ENCODE results near the gene DHPS.
"Not testable (repeated sequence)": the region's sequence is repeated elsewhere in the genome, so short reads cannot be mapped to it uniquely, and the experiment has no call there.

Gene DHPS

GRCh38 chr19:12720851-12721655 lies 39.4 kb upstream of the DHPS start:
- Histone ChIP-seq H3K27ac (ENCODE audit: low read length) (peak overlapping the region; percentile 55), H3K4me1 (ENCODE audit: insufficient read depth, low read length) (no peaks in the 10 kb centered on the region), H3K9ac (ENCODE audit: low read depth, low read length) (peak overlapping the region; percentile 99), H3K27me3 (ENCODE audit: insufficient read depth, low read length) (no peaks in the 10 kb centered on the region), H3K4me3 (ENCODE audit: low read length) (peak overlapping the region; percentile 97), H3K9me3 (ENCODE audit: insufficient read depth, low read depth, low read length) (no peaks in the 10 kb centered on the region), H3K36me3 (ENCODE audit: insufficient read depth, low read depth, low read length) (peaks cover 43% of the 10 kb centered on the region)

DNA sequence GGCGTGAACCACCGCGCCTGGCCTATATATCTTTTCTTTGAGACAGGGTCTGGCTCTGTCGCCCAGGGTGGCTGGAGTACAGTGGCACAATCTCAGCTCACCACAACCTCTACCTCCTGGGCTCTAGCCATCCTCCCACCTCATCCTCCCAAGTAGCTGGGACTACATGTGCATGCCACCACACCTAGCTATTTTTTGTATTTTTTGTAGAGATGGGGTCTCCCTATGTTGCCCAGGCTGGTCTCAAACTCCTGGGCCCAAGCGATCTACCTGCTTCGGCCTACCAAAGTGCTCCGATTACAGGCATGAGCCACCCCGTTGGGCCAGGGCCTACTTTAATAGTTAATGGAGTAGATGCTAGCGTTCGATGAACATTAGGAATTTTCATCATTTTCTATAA lies 38.6 kb upstream of the DHPS start:
- H3K9ac ChIP-seq (ENCODE audit: low read depth, low read length): peak overlapping the region; percentile 99
- no peak overlapping the region for H3K27ac ChIP-seq (ENCODE audit: low read length)
- peaks cover 50% of the 10 kb centered on the region for H3K36me3 ChIP-seq (ENCODE audit: insufficient read depth, low read depth, low read length)

DNA sequence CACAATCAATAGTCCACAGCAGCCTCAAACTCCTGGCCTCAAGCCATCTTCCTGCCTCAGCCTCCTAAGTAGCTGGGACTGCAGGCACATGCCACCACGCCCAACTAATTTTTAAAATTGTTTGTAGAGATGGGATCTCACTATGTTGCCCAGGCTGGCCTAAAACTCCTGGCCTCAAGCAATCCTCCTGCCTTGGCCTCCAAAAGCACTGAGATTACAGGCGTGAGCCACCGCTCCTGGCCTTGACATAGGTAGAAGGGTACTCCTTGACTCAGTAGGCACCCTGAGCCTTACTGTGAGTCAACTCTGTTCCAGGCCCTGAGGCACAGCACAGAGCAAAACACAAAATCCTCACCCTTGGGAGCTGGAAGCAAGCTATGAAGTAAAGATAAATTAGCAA lies 34.2 kb upstream of the DHPS start:
- H3K27ac ChIP-seq (ENCODE audit: low read length): no peak overlapping the region
- no peak overlapping the region for H3K4me3 ChIP-seq (ENCODE audit: low read length)
- no peaks in the 10 kb centered on the region for H3K4me1 ChIP-seq (ENCODE audit: insufficient read depth, low read length)
- H3K27me3 ChIP-seq (ENCODE audit: insufficient read depth, low read length): no peaks in the 10 kb centered on the region
- H3K9me3 ChIP-seq (ENCODE audit: insufficient read depth, low read depth, low read length): no peaks in the 10 kb centered on the region
- peaks cover 86% of the 10 kb centered on the region for H3K36me3 ChIP-seq (ENCODE audit: insufficient read depth, low read depth, low read length)
- no peak overlapping the region for H3K9ac ChIP-seq (ENCODE audit: low read depth, low read length)

More for the DNA sequence above, 38.6 kb upstream of the DHPS start:
- H3K4me1 ChIP-seq (ENCODE audit: insufficient read depth, low read length): no peaks in the 10 kb centered on the region
- H3K27me3 ChIP-seq (ENCODE audit: insufficient read depth, low read length): no peaks in the 10 kb centered on the region
- peak overlapping the region; percentile 97 for H3K4me3 ChIP-seq (ENCODE audit: low read length)
- H3K9me3 ChIP-seq (ENCODE audit: insufficient read depth, low read depth, low read length): no peaks in the 10 kb centered on the region

- Histone ChIP-seq H3K27me3 (ENCODE audit: insufficient read depth, low read length) (no peaks in the 10 kb centered on the region), H3K36me3 (ENCODE audit: insufficient read depth, low read depth, low read length) (peaks cover 87% of the 10 kb centered on the region)
These were observed 33.4 kb upstream of the DHPS start for GRCh38 chr19:12715102-12715501.

DNA sequence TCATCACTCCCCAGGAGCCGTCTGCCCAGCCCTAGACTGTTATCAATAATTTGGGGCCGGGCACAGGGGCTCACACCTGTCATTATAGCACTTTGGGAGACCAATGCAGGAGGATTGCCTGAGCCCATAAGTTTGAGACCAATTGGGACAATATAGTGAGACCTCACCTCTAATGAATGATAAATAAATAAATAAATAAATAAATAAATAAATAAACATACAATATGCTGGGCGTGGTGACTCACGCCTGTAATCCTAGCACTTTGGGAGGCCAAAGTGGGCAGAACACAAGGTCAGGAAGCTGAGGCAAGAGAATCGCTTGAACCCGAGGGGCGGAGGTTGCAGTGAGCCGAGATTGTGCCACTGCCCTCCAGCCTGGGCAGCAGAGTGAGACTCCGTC lies 31.6 kb upstream of the DHPS start:
- H3K9ac ChIP-seq (ENCODE audit: low read depth, low read length); H3K4me1 ChIP-seq (ENCODE audit: insufficient read depth, low read length); H3K27me3 ChIP-seq (ENCODE audit: insufficient read depth, low read length); H3K27ac ChIP-seq (ENCODE audit: low read length); H3K4me3 ChIP-seq (ENCODE audit: low read length); H3K9me3 ChIP-seq (ENCODE audit: insufficient read depth, low read depth, low read length): not testable (repeated sequence)
- H3K36me3 ChIP-seq (ENCODE audit: insufficient read depth, low read depth, low read length): peaks cover 89% of the 10 kb centered on the region

More at GRCh38 chr19:12715102-12715501, 33.4 kb upstream of the DHPS start:
- H3K27ac ChIP-seq (ENCODE audit: low read length): no peak overlapping the region
- no peak overlapping the region for H3K4me3 ChIP-seq (ENCODE audit: low read length)
- no peaks in the 10 kb centered on the region for H3K4me1 ChIP-seq (ENCODE audit: insufficient read depth, low read length)
- H3K9me3 ChIP-seq (ENCODE audit: insufficient read depth, low read depth, low read length): no peaks in the 10 kb centered on the region
- H3K9ac ChIP-seq (ENCODE audit: low read depth, low read length): no peak overlapping the region

DNA sequence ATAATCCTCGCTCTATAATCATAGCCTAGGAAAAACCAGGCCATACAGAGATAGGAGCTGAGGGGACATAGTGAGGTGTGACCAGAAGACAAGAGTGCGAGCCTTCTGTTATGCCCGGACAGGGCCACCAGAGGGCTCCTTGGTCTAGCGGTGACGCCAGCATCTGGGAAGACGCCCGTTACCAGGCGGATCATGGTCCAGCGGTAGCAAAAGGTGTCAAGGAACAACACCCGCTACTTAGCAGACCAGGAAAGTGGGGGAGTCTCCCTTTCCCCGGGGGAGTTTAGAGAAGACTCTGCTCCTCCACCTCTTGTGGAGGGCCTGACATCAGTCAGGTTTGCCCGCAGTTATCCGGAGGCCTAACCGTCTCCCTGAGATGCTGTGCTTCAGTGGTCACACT lies 30.4 kb upstream of the DHPS start:
- not testable (repeated sequence) for H3K9ac ChIP-seq (ENCODE audit: low read depth, low read length); H3K9me3 ChIP-seq (ENCODE audit: insufficient read depth, low read depth, low read length); H3K27ac ChIP-seq (ENCODE audit: low read length); H3K27me3 ChIP-seq (ENCODE audit: insufficient read depth, low read length); H3K4me1 ChIP-seq (ENCODE audit: insufficient read depth, low read length); H3K4me3 ChIP-seq (ENCODE audit: low read length)
- peaks cover 88% of the 10 kb centered on the region for H3K36me3 ChIP-seq (ENCODE audit: insufficient read depth, low read depth, low read length)

DNA sequence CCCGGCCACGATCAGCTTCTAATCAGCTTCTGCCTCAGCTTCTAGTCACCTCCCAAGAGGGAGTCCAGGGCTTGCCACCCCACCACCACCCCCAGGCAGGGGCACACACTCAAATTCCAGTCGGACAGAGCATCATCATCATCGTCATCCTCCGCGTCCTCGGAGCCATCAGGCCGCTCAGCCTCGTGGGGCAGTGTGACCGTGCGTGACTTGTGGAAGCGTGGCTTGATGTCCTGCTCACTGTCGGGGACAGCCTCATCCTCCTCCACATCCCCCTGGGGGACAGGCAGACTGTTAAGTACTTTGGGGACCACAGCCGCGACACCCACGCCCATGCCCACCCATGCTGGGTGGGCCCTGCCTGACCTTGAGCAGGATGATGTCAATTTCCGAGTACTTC lies 29.5 kb upstream of the DHPS start:
- Histone ChIP-seq H3K36me3 (ENCODE audit: insufficient read depth, low read depth, low read length) (peaks cover 88% of the 10 kb centered on the region), H3K27me3 (ENCODE audit: insufficient read depth, low read length) (no peaks in the 10 kb centered on the region), H3K4me1 (ENCODE audit: insufficient read depth, low read length) (no peaks in the 10 kb centered on the region)

GRCh38 chr19:12708641-12709040 lies 27.0 kb upstream of the DHPS start:
- no peaks in the 10 kb centered on the region for H3K9me3 ChIP-seq (ENCODE audit: insufficient read depth, low read depth, low read length)
- H3K36me3 ChIP-seq (ENCODE audit: insufficient read depth, low read depth, low read length): peaks cover 88% of the 10 kb centered on the region
- H3K27ac ChIP-seq (ENCODE audit: low read length): no peak overlapping the region
- H3K4me1 ChIP-seq (ENCODE audit: insufficient read depth, low read length): no peaks in the 10 kb centered on the region
- no peak overlapping the region for H3K4me3 ChIP-seq (ENCODE audit: low read length)
- H3K27me3 ChIP-seq (ENCODE audit: insufficient read depth, low read length): no peaks in the 10 kb centered on the region
- H3K9ac ChIP-seq (ENCODE audit: low read depth, low read length): no peak overlapping the region

More for the DNA sequence above, 29.5 kb upstream of the DHPS start:
- Histone ChIP-seq H3K27ac (ENCODE audit: low read length) (no peak overlapping the region), H3K4me3 (ENCODE audit: low read length) (no peak overlapping the region), H3K9me3 (ENCODE audit: insufficient read depth, low read depth, low read length) (no peaks in the 10 kb centered on the region), H3K9ac (ENCODE audit: low read depth, low read length) (no peak overlapping the region)

DNA sequence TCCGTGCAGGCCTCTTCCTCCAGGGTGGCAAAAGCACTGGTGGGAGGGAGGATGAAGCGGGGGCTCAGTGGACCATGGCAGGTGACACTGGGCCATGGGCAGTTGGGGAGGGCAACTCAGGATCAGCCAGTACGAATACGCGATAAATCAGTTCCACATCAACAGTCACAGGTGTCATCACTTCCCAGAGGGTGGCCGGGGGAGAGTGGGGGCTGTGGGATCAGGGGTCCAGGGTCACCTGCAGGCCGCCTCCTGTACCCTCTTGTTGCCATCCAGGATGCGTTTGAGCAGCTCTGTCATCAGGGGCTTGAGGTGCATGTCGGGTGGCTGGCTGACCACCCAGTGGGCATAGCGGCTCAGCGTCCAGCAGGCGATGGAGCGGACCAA lies 24.6 kb upstream of the DHPS start:
- no peak overlapping the region for H3K9ac ChIP-seq (ENCODE audit: low read depth, low read length)
- no peaks in the 10 kb centered on the region for H3K27me3 ChIP-seq (ENCODE audit: insufficient read depth, low read length)
- H3K36me3 ChIP-seq (ENCODE audit: insufficient read depth, low read depth, low read length): peaks cover 95% of the 10 kb centered on the region
- no peaks in the 10 kb centered on the region for H3K9me3 ChIP-seq (ENCODE audit: insufficient read depth, low read depth, low read length)
- no peak overlapping the region for H3K4me3 ChIP-seq (ENCODE audit: low read length)
- H3K27ac ChIP-seq (ENCODE audit: low read length): no peak overlapping the region
- no peaks in the 10 kb centered on the region for H3K4me1 ChIP-seq (ENCODE audit: insufficient read depth, low read length)

DNA sequence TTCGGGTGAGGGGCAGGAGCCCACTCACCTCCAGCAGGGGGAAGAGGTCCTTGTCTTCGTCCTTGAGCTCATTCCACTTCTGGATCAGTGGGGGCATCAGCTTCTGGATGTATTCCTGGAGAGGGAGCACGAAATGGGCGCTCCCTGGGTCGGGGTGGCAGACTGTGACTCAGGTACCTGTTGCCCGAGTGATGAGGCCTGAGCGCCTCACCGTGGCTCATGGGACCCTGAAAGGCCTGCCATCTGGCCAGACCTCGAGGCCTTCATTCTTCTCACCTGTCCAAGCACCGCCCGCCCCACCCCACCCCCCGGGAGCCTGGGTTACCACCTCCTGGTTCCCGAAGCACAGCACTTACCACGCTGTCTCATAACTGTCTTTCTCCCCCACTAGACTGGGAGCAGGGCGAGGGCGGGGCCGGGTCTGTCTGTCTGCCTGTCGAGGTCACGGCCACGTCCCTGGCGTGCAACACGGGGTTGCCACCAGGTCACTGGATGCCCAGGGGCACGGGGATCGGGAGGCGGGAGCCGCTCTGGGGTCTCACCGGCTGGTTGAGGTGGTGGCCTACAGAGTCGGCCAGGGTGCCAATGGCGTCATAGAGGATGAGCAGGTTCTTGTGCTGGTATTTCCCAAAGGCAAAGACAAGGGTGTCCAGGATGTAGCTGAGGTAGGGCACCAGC lies 24.1 kb upstream of the DHPS start:
- H3K36me3 ChIP-seq (ENCODE audit: insufficient read depth, low read depth, low read length): peaks cover 95% of the 10 kb centered on the region
- no peaks in the 10 kb centered on the region for H3K9me3 ChIP-seq (ENCODE audit: insufficient read depth, low read depth, low read length)

DNA sequence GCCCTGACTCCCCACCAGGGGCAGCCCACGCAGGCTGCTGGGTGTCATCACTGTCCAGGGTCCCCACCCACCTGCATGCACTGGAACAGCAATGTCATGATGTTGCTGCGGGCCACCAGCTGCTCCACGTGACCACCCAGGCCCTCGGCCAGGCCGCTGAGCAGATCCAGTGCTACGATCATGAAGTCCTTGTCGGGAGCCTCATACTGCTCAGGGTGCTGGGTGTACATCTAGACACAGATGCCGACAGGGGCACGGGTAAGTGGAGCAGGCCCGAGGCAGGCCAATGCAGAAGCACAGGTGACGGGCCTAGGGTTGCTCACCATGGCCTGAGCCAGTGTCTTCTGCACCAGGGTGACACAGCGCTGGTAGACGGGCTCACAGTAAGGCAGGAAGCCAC lies 23.5 kb upstream of the DHPS start:
- Histone ChIP-seq H3K27ac (ENCODE audit: low read length) (no peak overlapping the region), H3K9ac (ENCODE audit: low read depth, low read length) (no peak overlapping the region), H3K9me3 (ENCODE audit: insufficient read depth, low read depth, low read length) (no peaks in the 10 kb centered on the region), H3K4me3 (ENCODE audit: low read length) (no peak overlapping the region), H3K4me1 (ENCODE audit: insufficient read depth, low read length) (no peaks in the 10 kb centered on the region), H3K27me3 (ENCODE audit: insufficient read depth, low read length) (no peaks in the 10 kb centered on the region), H3K36me3 (ENCODE audit: insufficient read depth, low read depth, low read length) (peaks cover 93% of the 10 kb centered on the region)

More for the DNA sequence above, 24.1 kb upstream of the DHPS start:
- Histone ChIP-seq H3K4me1 (ENCODE audit: insufficient read depth, low read length) (no peaks in the 10 kb centered on the region), H3K4me3 (ENCODE audit: low read length) (no peak overlapping the region), H3K27ac (ENCODE audit: low read length) (no peak overlapping the region), H3K9ac (ENCODE audit: low read depth, low read length) (no peak overlapping the region), H3K27me3 (ENCODE audit: insufficient read depth, low read length) (no peaks in the 10 kb centered on the region)

GRCh38 chr19:12703046-12703445 lies 21.4 kb upstream of the DHPS start:
- H3K27me3 ChIP-seq (ENCODE audit: insufficient read depth, low read length): no peaks in the 10 kb centered on the region
- H3K4me1 ChIP-seq (ENCODE audit: insufficient read depth, low read length): no peaks in the 10 kb centered on the region
- H3K4me3 ChIP-seq (ENCODE audit: low read length): no peak overlapping the region
- H3K9me3 ChIP-seq (ENCODE audit: insufficient read depth, low read depth, low read length): no peaks in the 10 kb centered on the region
- H3K9ac ChIP-seq (ENCODE audit: low read depth, low read length): no peak overlapping the region
- H3K36me3 ChIP-seq (ENCODE audit: insufficient read depth, low read depth, low read length): peaks cover 93% of the 10 kb centered on the region
- no peak overlapping the region for H3K27ac ChIP-seq (ENCODE audit: low read length)

Data from iPS-20b (cell line).